Upper lobe of left lung (tissue), 4 donors: ENCODE data around the gene FYB2.

Experiments
- CTCF ChIP-seq, 6 experiments: fragments of 450-650 bp in 4 of 6; fragments of 200-600 bp in 2 of 6; sonication (generic) in 2 of 6; IDR thresholded peaks; one replicate each; pipeline ENCODE4 v1.5.1; 2016 to 2019; ENCODE audit warnings: antibody characterized with exemption in 6 of 6
- EP300 ChIP-seq, 4 donors: sonication (generic); formaldehyde crosslinking; IDR thresholded peaks; one replicate each; pipeline ENCODE4 v1.5.1; 2017; ENCODE audit warnings: antibody characterized with exemption in 4 of 4, control low read depth in 2 of 4
- POLR2A ChIP-seq, 4 donors: fragments of 450-650 bp; IDR thresholded peaks; one replicate each; pipeline ENCODE4 v1.5.1; 2016 to 2017; ENCODE audit warnings: antibody characterized with exemption in 4 of 4, mild to moderate bottlenecking in 2 of 4
- POLR2AphosphoS5 ChIP-seq, 2 donors: sonication (generic); formaldehyde crosslinking; IDR thresholded peaks; one replicate each; pipeline ENCODE4 v1.5.1; 2017; ENCODE audit warnings: antibody characterized with exemption in 2 of 2

- TF ChIP-seq POLR2A (IDR thresholded peaks at IDR 0.05) = no peak
- no peak for TF ChIP-seq CTCF (IDR thresholded peaks at IDR 0.05)
- TF ChIP-seq POLR2AphosphoS5 (IDR thresholded peaks at IDR 0.05) = no peak
- no peak for TF ChIP-seq EP300 (IDR thresholded peaks at IDR 0.05)
Observed at GRCh38 chr1:56817716-56818463, 1.3 kb downstream of the FYB2 start.
